MM.1S (cell line): Measurements from ENCODE around the gene ABCB4.

Experiments used
- DNase-seq: peaks from one replicate; pipeline ENCODE4 v3.0.0-alpha.2; 2015
- H2AFZ ChIP-seq: fragments of 300-600 bp; sonication (generic); 2 replicates; pipeline ENCODE4 v1.6.0; 2016; ENCODE audit warnings: antibody characterized with exemption, low read length
- H3F3A ChIP-seq: fragments of 300-600 bp; sonication (generic); 2 replicates; pipeline ENCODE4 v1.6.1; 2016; ENCODE audit warnings: mild to moderate bottlenecking, antibody characterized with exemption, low read length, moderate library complexity, mixed read lengths; ENCODE audit not compliant: insufficient read depth
- H3K27ac ChIP-seq: fragments of 300-600 bp; sonication (generic); 2 replicates; pipeline ENCODE4 v1.5.1; 2016; ENCODE audit warnings: mild to moderate bottlenecking, low read length
- H3K27me3 ChIP-seq: fragments of 300-600 bp; sonication (generic); replicated peaks from 2 replicates; pipeline ENCODE4 v1.6.0; 2016; ENCODE audit warnings: low read length; ENCODE audit not compliant: insufficient read depth
- H3K36me3 ChIP-seq: fragments of 300-600 bp; sonication (generic); replicated peaks from 2 replicates; pipeline ENCODE4 v1.6.1; 2016; ENCODE audit warnings: mild to moderate bottlenecking, low read length, mixed read lengths; ENCODE audit not compliant: insufficient read depth
- H3K4me1 ChIP-seq: fragments of 300-600 bp; sonication (generic); 2 replicates; pipeline ENCODE4 v1.6.1; 2016; ENCODE audit warnings: low read length, mixed read lengths
- H3K4me2 ChIP-seq: fragments of 300-600 bp; sonication (generic); 2 replicates; pipeline ENCODE4 v1.6.0; 2016; ENCODE audit warnings: low read depth, low read length
- H3K4me3 ChIP-seq: fragments of 300-600 bp; sonication (generic); 2 replicates; pipeline ENCODE4 v1.5.1; 2016; ENCODE audit warnings: low read length, mixed read lengths
- H3K79me2 ChIP-seq: fragments of 300-600 bp; sonication (generic); 2 replicates; pipeline ENCODE4 v1.6.1; 2016; ENCODE audit warnings: mixed run types, low read length, mixed read lengths
- H3K9ac ChIP-seq: fragments of 300-600 bp; sonication (generic); 2 replicates; pipeline ENCODE4 v1.6.1; 2016; ENCODE audit warnings: low read length, mixed read lengths
- H3K9me2 ChIP-seq: fragments of 300-600 bp; sonication (generic); replicated peaks from 2 replicates; pipeline ENCODE4 v1.6.1; 2016; ENCODE audit warnings: mild to moderate bottlenecking, low read length, mixed read lengths; ENCODE audit not compliant: insufficient read depth
- H3K9me3 ChIP-seq: fragments of 300-600 bp; sonication (generic); replicated peaks from 2 replicates; pipeline ENCODE4 v1.6.1; 2016; ENCODE audit warnings: mild to moderate bottlenecking, low read length, mixed read lengths; ENCODE audit not compliant: insufficient read depth
- H4K20me1 ChIP-seq: fragments of 300-600 bp; sonication (generic); 2 replicates; pipeline ENCODE4 v1.6.1; 2016; ENCODE audit warnings: mild to moderate bottlenecking, low read length, moderate library complexity, mixed read lengths; ENCODE audit not compliant: insufficient read depth
- EZH2 ChIP-seq: fragments of 300-600 bp; sonication (generic); optimal IDR thresholded peaks from 2 replicates; pipeline ENCODE3; 2017; ENCODE audit warnings: low read depth, mild to moderate bottlenecking, antibody characterized with exemption, low read length, mixed read lengths
- EZH2phosphoT487 ChIP-seq: fragments of 300-600 bp; sonication (generic); IDR thresholded peaks from 2 replicates; pipeline ENCODE4 v1.6.1; 2018; ENCODE audit warnings: antibody characterized with exemption, low read length
- TF ChIP-seq, protein P1 (sequence below): fragments of 300-600 bp; sonication (generic); IDR thresholded peaks from 2 replicates; pipeline ENCODE4 v1.5.1; 2016; ENCODE audit warnings: antibody characterized with exemption, low read length, mixed read lengths

The ABCB4 gene

DNA sequence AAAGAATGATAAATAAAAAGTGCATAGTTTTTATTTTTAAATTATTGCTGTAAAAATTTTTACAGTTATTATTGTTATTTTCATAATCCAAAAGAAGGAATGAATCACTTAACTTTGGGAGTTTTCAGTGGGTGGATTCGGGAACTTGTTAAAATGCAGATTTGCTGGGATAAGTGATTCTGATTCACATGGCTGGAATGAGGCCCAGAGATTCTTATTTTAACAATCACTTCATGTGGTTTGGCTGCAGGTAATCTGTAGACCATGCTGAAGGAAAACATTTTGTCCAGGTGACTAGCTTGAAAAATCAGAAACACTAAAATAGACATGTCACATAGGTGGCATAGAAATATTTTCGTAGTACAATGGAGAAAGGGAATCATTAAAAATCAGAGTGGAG lies 116.1 kb downstream of the ABCB4 start:
- no peaks in the 10 kb centered on the region for H3K9me3 ChIP-seq
- no peak overlapping the region for H3K9ac ChIP-seq
- H3K4me2 ChIP-seq: no peak overlapping the region
- H3K27ac ChIP-seq: no peak overlapping the region
- peaks cover under 1% of the 10 kb centered on the region; the same call in 1 of the 2 replicates for H3K36me3 ChIP-seq
- TF ChIP-seq EZH2: no peak
- no peak for TF ChIP-seq EZH2phosphoT487
- TF ChIP-seq, protein P1, sequence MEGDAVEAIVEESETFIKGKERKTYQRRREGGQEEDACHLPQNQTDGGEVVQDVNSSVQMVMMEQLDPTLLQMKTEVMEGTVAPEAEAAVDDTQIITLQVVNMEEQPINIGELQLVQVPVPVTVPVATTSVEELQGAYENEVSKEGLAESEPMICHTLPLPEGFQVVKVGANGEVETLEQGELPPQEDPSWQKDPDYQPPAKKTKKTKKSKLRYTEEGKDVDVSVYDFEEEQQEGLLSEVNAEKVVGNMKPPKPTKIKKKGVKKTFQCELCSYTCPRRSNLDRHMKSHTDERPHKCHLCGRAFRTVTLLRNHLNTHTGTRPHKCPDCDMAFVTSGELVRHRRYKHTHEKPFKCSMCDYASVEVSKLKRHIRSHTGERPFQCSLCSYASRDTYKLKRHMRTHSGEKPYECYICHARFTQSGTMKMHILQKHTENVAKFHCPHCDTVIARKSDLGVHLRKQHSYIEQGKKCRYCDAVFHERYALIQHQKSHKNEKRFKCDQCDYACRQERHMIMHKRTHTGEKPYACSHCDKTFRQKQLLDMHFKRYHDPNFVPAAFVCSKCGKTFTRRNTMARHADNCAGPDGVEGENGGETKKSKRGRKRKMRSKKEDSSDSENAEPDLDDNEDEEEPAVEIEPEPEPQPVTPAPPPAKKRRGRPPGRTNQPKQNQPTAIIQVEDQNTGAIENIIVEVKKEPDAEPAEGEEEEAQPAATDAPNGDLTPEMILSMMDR: no peak
- no peaks in the 10 kb centered on the region for H3K4me1 ChIP-seq
- no peaks in the 10 kb centered on the region for H3K79me2 ChIP-seq
- H4K20me1 ChIP-seq: no peaks in the 10 kb centered on the region
- DNase-seq: no peak
- H2AFZ ChIP-seq: no peak overlapping the region
- no peaks in the 10 kb centered on the region for H3F3A ChIP-seq
- no peak overlapping the region for H3K4me3 ChIP-seq
- H3K27me3 ChIP-seq: no peaks in the 10 kb centered on the region
- no peaks in the 10 kb centered on the region for H3K9me2 ChIP-seq

DNA sequence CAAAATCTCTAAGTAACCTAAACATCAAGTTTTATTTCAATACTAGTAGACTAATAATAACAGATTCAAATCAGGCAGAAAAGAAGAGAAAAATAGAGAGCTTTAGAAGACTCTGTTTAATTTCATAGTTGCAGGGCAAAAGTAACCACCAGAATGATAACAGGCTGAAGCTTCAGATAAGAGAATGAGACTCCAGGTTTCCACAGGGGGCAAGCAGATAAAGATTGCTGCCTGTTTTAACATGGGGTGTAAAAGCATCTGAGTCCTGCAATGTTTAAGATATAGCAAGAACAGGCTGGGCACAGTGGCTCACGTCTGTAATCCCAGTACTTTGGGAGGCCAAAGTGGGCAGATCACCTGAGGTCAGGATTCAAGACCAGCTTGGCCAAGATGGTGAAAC lies 119.0 kb downstream of the ABCB4 start:
- no peaks in the 10 kb centered on the region for H4K20me1 ChIP-seq
- H3K4me1 ChIP-seq: no peaks in the 10 kb centered on the region
- TF ChIP-seq, protein P1: no peak
- no peak for TF ChIP-seq EZH2phosphoT487
- no peaks in the 10 kb centered on the region for H3K9me3 ChIP-seq
- no peak overlapping the region for H3K9ac ChIP-seq
- no peak overlapping the region for H2AFZ ChIP-seq
- H3K4me2 ChIP-seq: no peak overlapping the region
- H3K4me3 ChIP-seq: no peak overlapping the region
- H3K79me2 ChIP-seq: no peaks in the 10 kb centered on the region
- H3K27me3 ChIP-seq: no peaks in the 10 kb centered on the region
- DNase-seq: no peak
- no peak overlapping the region for H3K27ac ChIP-seq
- peaks cover 3% of the 10 kb centered on the region; the same call in 1 of the 2 replicates for H3K36me3 ChIP-seq
- H3K9me2 ChIP-seq: no peaks in the 10 kb centered on the region
- H3F3A ChIP-seq: no peaks in the 10 kb centered on the region

DNA sequence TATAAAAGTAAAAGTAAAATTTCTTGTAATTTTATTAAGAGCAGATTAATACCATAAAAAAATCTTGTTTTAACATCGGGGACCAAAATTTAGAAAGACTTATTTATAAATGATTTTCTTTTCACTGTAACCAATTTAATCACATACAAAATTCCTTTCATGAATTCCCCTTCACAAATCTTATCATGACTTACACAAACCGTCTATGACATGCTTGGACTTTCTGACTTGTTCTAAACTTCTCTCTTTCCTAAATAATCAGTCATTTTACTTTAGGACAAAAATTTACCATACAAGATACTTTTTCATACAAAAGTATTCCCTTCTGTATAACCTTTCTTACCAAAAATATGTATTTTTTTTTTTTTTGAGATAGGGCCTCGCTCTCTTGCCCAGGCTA lies 120.7 kb downstream of the ABCB4 start:
- Histone ChIP-seq H3K36me3 (peaks cover 3% of the 10 kb centered on the region; the same call in 1 of the 2 replicates), H3F3A (no peaks in the 10 kb centered on the region), H3K4me1 (no peaks in the 10 kb centered on the region), H3K79me2 (no peaks in the 10 kb centered on the region), H3K4me2 (no peak overlapping the region), H3K27ac (no peak overlapping the region), H3K9ac (no peak overlapping the region), H2AFZ (no peak overlapping the region), H3K9me3 (no peaks in the 10 kb centered on the region), H4K20me1 (no peaks in the 10 kb centered on the region), H3K27me3 (no peaks in the 10 kb centered on the region), H3K9me2 (no peaks in the 10 kb centered on the region), H3K4me3 (no peak overlapping the region)
- no peak for DNase-seq
- TF ChIP-seq, protein P1: no peak
- TF ChIP-seq EZH2phosphoT487 (no peak), EZH2 (no peak)
